HG03025 (cell line): Measurements from ENCODE around the gene DENND5B.
"Not testable (repeated sequence)": the region's sequence is repeated elsewhere in the genome, so short reads cannot be mapped to it uniquely, and the experiment has no call there.

Experiments
- ATAC-seq: cut with Tn5 transposase; IDR thresholded peaks from one replicate; pipeline ENCODE4 v1.9.1; 2021; ENCODE audit warnings: mild to moderate bottlenecking, moderate library complexity; ENCODE audit not compliant: unreplicated experiment, low FRiP score

The DENND5B gene

GRCh38 chr12:31403099-31403607, 187.8 kb downstream of the DENND5B start:
- ATAC-seq: peak; percentile 67

GRCh38 chr12:31393004-31393550, 197.9 kb downstream of the DENND5B start:
- ATAC-seq: no peak

- ATAC-seq: no peak
These were observed 199.9 kb downstream of the DENND5B start for GRCh38 chr12:31390991-31391390.

- no peak for ATAC-seq
These were observed 202.2 kb downstream of the DENND5B start for GRCh38 chr12:31388713-31389112.

GRCh38 chr12:31387466-31387865, 203.5 kb downstream of the DENND5B start:
- no peak for ATAC-seq

GRCh38 chr12:31387011-31387410, 203.9 kb downstream of the DENND5B start:
- no peak for ATAC-seq

GRCh38 chr12:31386364-31386777, 204.6 kb downstream of the DENND5B start:
- ATAC-seq: no peak

GRCh38 chr12:31377210-31377609, 213.7 kb downstream of the DENND5B start:
- ATAC-seq: not testable (repeated sequence)

- ATAC-seq: not testable (repeated sequence)
These were observed 215.5 kb downstream of the DENND5B start for GRCh38 chr12:31375422-31375821.

GRCh38 chr12:31371256-31371620, 219.7 kb downstream of the DENND5B start:
- ATAC-seq: no peak

- ATAC-seq: no peak
These were observed 220.2 kb downstream of the DENND5B start for GRCh38 chr12:31370531-31371255.

- no peak for ATAC-seq
These were observed 221.0 kb downstream of the DENND5B start for GRCh38 chr12:31369712-31370521.

GRCh38 chr12:31368666-31369361, 222.1 kb downstream of the DENND5B start:
- no peak for ATAC-seq

- ATAC-seq: no peak
These were observed 224.8 kb downstream of the DENND5B start for GRCh38 chr12:31366104-31366621.

- ATAC-seq: no peak
These were observed 227.1 kb downstream of the DENND5B start for GRCh38 chr12:31363831-31364230.

- no peak for ATAC-seq
These were observed 227.5 kb downstream of the DENND5B start for GRCh38 chr12:31363416-31363809.

- ATAC-seq: peak; percentile 60
These were observed 228.0 kb downstream of the DENND5B start for GRCh38 chr12:31362759-31363415.

- ATAC-seq: peak; percentile 53
These were observed 228.7 kb downstream of the DENND5B start for GRCh38 chr12:31362115-31362758.

GRCh38 chr12:31361730-31362114, 229.2 kb downstream of the DENND5B start:
- ATAC-seq: no peak

GRCh38 chr12:31355747-31356107, 235.2 kb downstream of the DENND5B start:
- ATAC-seq: no peak
